Heart left ventricle (tissue), 13 donors: ENCODE measurements around the gene BRD1.

Experiments
- POLR2A ChIP-seq, 2 donors: fragments of 450-650 bp; IDR thresholded peaks; one replicate each; pipeline ENCODE4 v1.6.1; 2017; ENCODE audit warnings: antibody characterized with exemption in 2 of 2, mild to moderate bottlenecking in 2 of 2, moderate library complexity in 2 of 2
- TF ChIP-seq, protein P1 (sequence below), 12 donors: fragments of 200-600 bp; sonication (generic) in 4 of 12; IDR thresholded peaks; one replicate each; pipeline versions ENCODE4 v1.5.0 to v1.8.0; 2018 to 2022; ENCODE audit warnings: antibody characterized with exemption in 12 of 12, mild to moderate bottlenecking in 5 of 12
- donor health status: ischemic (EF 13 %, LVEDD 7.1; RV severe dilation, severe dysfunction).
- donor health status: DM: no; HTN: yes; CAD: no.
- donor health status: DM: no; HTN: no; CAD: no.
- donor health status: ischemic (EF 25% LVEDD 6.9; RV normal size, moderate dysfunction).
- donor health status: ischemic (EF 25% LVEDD 5.7; RV mildly dilated, moderate dysfunction).
- donor health status: ischemic (EF 35%, LVEDD 5.7; RV mildly dilated, moderate dysfunction).
- donor health status: nonischemic (EF 11% LVEDD 7.7; RV severe dilation, severe dysfunction).
- donor health status: DM: yes; HTN: yes; CAD: no.
- donor health status: PGD.
- donor health status: ischemic (EF 29% LVEDD 5.4; RV normal size, mild dysfunction).
- donor health status: nonischemic (EF 23%, LVEDD 6.1; RV moderate dilation, normal function).

DNA sequence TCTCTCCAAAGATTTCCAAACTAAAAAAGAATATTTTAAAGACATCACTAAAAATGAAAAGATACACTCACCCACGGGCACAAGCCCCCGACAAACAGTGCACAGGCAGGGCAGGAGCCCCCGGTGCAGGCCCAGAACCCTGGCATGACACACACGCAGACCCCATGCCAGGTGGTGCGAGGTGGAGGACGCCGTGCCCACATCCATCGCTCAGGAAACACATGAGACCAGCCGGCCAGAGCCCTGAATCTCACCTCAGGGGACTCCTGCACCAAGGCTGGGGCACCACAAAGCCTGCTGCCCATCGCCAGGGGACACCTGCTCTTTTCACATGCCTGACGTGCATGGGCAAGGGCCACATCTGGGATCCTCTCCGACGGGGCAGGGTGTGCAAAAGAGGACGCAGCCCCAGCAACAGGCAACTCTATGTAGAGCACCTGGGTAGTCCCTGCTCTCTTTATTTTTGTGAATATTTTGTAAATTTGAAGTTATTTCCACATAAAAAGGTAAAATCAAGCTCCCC is 13.4 kb downstream of the BRD1 start:
- TF ChIP-seq, protein P1, sequence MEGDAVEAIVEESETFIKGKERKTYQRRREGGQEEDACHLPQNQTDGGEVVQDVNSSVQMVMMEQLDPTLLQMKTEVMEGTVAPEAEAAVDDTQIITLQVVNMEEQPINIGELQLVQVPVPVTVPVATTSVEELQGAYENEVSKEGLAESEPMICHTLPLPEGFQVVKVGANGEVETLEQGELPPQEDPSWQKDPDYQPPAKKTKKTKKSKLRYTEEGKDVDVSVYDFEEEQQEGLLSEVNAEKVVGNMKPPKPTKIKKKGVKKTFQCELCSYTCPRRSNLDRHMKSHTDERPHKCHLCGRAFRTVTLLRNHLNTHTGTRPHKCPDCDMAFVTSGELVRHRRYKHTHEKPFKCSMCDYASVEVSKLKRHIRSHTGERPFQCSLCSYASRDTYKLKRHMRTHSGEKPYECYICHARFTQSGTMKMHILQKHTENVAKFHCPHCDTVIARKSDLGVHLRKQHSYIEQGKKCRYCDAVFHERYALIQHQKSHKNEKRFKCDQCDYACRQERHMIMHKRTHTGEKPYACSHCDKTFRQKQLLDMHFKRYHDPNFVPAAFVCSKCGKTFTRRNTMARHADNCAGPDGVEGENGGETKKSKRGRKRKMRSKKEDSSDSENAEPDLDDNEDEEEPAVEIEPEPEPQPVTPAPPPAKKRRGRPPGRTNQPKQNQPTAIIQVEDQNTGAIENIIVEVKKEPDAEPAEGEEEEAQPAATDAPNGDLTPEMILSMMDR (IDR thresholded peaks at IDR 0.05), result no peak
- no peak for TF ChIP-seq POLR2A (IDR thresholded peaks at IDR 0.05)
